Mucosa of gallbladder (tissue), 1 donor: ENCODE results near the gene HNF1B. TPM values are rescaled to one million over a fixed set of nuclear protein-coding genes. Genes with fewer than 3 reads are reported as not detected.
"Not testable (repeated sequence)": the region's sequence is repeated elsewhere in the genome, so short reads cannot be mapped to it uniquely, and the experiment has no call there.

Experiments used
- DNase-seq: peaks from one replicate; pipeline ENCODE4 v3.0.0-alpha.2; 2020; ENCODE audit warnings: low spot score
- total RNA-seq: library from RNA; stranded (reverse); gene quantifications from one replicate; pipeline ENCODE4 v1.2.1, GENCODE V29; 2021
- donor health status: DM: no; HTN: no; CAD: no.

The HNF1B gene, protein sequence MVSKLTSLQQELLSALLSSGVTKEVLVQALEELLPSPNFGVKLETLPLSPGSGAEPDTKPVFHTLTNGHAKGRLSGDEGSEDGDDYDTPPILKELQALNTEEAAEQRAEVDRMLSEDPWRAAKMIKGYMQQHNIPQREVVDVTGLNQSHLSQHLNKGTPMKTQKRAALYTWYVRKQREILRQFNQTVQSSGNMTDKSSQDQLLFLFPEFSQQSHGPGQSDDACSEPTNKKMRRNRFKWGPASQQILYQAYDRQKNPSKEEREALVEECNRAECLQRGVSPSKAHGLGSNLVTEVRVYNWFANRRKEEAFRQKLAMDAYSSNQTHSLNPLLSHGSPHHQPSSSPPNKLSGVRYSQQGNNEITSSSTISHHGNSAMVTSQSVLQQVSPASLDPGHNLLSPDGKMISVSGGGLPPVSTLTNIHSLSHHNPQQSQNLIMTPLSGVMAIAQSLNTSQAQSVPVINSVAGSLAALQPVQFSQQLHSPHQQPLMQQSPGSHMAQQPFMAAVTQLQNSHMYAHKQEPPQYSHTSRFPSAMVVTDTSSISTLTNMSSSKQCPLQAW
- 142 TPM for total RNA-seq

DNA sequence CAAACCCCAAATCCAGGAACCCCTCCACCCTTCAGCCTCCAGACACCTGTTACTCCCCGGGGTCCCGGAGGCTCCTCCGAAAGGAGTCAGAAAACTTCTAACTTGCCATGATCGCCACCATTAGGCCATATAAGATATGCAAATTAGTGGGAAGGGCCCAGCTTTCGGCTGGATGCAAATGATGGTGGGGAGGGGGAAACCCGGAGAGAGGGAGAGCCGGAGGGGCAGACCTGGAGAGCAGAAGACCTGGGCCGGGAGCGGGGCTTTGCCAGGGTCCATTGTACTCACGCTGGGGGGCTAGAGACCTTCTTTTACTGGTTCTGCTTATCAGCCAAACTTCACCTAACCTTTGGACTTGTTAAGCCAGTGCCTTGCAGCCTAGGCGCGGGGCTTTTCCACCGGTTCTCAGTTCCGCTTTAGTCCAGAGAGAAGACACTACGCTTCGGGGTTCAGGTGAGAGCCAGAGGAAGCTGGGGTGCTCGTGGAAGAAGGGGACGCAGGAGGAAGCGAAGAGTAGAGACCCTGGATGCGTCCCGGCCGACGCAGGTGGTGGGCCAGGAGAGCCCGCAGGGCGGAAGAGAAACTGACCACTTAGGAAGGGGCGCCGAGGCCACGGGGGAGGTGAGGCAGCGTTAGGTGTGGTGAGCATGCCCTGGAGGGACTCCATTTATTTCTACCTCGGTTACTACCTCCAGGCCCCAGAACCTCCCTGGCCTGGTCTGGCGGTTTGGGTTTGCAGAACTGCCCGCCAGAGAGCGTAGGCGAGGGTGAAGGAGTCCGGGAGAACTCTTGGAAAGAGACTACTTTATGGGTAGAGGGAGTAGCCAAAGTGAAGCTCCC is at the start of gene HNF1B:
Gene HNF1B, minus strand, starts transcription at position 99 of the 840 bp plus-strand sequence. CDS start 175 bp downstream, outside the sequence.
- DNase-seq: peak; percentile 81

DNA sequence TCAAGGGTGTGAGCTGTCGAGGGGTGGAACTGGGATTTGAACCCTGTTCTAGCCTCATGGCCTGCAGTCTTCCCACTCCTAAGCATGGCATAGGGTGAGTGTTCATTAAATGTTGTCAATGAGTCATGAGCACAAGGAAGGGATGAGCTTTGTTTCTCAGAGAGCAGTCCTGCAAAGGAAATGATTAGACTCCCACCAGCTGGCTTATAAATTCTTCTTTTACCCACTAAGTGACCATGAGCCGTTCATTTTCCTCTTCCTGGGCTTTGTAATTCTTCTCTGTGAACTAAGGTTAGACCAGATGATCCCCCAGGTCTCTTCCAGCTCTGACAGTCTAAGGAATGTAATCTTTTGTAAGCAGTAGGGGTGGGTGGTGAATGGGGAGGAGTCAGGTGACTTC is 47.9 kb upstream of the HNF1B start:
- DNase-seq: no peak

DNA sequence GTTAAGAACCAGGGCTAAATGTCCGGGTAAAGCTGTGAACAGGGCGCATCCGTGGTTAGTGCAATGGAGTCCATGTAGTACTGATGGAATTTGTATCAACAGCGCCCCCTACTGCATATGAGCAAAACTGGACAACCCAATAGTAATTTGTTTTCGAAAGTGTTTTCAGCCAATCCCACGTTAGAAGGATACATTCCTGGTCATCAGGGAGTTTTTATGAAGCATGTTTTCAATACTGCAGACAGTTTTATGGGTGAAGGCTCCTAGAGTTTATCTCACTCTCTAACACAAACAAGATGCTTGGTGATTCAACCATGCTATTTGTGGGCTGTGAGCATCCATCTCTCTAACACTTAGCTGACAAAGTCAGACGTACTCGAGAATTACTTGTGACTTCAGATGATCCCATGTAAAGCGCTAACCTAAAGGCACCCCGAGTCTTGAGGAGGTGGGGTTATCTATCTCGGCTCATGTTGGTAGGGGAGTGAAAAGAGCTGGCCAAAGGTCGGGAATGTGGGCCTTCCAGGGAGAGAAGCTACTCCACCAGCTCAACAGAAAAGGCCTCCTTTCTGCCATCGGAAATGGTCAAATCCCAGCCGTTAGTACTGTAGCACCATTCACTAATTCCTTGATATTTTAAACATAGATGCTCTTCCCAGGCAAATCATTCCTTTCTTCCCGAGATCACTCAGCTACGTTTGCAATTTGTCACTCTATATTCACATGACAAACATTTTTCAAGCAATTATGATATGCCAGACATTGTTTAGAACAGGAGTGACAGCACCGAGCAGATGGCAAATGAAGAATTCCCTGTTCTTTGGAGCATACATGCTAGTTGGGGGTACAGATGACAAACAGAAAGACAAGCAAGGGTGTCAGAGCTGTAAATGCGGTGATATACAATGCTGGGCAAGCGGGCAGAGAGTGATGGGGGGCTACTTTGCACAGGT is 46.9 kb upstream of the HNF1B start:
- DNase-seq: peak; percentile 41

DNA sequence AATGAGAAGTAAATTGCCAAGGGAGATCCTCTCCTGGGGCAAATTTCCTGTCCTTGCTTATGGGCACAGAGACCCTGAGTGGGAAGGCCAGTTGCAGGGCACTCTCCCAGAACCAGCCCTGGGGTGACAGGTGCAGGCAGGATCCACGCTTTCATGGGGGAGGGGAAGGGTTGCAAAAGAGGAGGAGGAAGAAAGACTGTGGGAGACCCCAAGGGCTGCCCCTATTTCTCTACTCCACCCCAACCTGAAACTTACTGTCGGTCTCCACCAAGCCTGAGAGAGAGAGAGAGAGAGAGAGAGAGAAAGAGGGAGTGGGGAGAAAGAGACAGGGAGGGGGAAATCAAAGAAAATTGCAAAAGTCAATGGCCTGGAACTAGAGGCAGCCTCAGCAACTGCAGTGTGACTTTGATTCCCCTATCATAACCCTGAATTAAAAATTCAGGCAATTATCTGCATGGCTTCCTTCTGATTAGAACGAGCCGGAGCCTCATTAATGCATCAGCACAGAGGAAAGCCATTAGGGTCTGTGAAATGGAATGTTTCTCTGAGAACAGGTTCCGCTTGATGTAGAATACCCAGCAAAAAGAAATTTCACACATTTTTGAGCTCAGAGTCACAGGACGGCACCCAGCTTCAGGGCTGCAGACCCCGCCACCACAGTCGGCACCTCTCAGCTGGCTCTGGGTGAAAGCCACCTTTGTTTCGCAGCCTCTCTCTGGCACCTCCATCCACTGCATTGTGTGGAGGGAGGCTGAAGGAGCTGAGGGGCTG is 45.1 kb upstream of the HNF1B start:
- no peak for DNase-seq

DNA sequence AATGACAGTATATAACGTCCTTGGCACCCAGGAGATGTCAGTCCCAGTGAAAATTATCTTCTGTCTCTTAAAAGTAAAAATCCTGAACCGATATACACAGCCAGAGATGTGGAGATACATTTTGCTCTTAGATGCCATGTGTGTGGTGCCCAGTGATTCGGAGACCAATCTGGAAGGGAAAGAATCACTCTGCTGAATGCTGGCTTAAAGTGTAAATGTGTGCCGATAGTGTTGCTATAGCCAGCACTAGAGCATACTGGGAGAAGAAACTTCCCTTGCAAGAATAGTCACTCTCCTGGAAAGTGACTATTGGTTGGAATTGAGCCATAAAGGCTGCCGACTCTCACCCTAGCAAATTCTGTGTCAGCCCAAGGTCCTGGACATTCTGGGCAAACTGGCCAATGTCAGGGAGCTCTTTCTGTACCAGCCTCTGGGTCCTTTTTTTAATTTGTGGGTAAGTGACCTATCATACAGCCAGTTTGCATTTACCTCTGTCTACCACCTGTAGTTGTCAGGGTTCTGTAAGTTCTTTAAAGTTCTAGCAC is 44.2 kb upstream of the HNF1B start:
- DNase-seq: no peak

DNA sequence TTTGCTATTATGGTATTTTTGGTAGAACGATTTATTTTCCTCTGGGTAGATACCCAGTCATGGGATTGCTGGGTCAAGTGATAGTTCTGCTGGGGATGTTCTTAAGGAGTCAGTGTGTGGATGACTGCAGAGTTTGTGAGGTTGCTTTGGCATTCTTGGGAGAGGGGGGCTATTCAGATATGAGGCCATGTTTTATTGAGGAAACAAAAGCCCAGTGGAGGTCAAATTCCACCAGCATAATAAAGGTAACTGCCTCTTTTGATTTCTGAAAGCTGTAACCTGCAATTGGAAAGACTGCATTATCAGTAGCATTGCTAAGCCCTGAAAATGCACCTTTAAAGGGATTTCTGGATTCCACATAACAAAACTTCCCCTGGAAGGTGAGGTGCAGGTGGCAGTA is 43.7 kb upstream of the HNF1B start:
- no peak for DNase-seq

DNA sequence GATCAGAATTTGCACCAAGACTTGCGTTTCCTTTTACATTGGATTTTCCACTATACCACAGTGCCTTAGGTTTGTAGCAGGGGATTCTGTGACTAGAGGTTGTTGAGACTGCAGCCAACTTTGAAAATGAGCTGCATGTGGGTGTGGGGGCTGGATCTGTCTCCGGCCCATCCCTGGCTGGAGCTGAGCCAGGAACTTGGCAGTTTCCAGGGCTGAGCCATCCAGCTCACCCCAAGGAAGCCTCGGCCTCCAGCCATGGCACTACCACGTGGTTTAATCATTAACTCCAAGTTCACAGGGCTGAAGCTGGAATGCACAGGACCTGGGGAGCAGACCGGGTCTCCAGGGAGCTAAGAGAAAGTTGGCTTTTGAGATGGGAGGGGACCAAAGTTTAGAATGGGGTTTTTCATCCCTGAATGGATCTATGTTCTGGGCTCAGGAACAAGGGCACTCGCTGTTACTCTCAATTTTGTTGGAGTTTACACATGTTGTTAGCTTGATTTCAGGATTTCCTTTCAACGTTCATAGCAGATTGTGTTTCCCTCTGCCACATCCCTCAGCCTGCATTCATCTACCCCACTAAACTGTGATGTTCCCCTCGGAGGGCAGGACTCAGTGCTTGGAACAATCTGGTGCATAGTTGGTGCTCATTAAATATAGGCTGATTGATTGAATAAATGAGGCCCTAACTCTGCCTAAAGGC is 42.3 kb upstream of the HNF1B start:
- peak; percentile 72 for DNase-seq

DNA sequence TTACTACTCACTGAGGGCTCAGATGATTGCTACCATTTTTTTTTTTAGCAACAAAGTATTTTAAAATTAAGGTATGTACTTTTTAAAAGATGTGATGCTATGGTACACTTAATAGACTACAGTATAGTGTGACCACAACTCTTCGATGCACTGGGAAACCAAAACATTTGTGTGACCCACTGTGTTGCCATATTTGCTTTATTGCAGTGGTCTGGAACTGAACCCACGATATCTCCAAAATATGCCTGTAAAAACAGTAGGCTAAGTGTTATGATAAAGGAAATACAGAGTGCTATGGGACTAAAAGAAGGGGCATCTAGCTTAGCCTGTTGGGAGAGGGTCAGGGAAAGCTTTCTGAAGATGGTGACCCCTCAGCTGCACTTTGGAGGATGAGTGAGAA is 41.6 kb upstream of the HNF1B start:
- DNase-seq: no peak

DNA sequence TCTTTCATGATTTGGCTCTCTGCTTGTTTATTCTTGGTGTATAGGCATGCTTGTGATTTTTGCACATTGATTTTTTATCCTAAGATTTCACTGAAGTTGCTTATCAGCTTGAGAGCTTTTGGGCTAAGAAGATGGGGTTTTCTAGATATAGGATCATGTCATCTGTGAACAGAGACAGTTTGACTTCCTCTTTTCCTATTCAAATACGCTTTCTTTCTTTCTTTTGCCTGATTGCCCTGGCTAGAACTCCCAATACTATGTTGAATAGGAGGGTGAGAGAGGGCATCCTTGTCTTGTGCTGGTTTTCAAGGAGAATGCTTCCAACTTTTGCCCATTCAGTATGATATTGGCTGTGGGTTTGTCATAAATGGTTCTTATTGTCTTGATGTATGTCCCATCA is 37.6 kb upstream of the HNF1B start:
- not testable (repeated sequence) for DNase-seq

DNA sequence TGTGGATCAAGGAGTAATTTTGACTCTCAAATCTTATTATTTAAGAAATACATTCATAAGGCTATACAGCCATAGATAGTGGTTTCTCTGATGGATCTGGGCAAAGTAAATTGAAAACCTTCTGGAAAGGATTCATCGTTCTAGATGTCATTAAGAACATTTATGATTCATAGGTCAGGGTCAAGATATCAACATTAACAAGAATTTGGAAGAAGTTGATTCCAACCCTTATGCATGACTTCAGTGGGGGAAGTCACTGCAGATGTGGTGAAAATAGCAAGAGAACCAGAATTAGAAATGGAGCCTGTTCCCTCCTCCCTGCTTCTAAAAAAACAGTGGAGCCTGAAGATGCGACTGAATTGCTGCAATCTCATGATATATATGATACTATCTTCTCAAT is 36.6 kb upstream of the HNF1B start:
- no peak for DNase-seq

DNA sequence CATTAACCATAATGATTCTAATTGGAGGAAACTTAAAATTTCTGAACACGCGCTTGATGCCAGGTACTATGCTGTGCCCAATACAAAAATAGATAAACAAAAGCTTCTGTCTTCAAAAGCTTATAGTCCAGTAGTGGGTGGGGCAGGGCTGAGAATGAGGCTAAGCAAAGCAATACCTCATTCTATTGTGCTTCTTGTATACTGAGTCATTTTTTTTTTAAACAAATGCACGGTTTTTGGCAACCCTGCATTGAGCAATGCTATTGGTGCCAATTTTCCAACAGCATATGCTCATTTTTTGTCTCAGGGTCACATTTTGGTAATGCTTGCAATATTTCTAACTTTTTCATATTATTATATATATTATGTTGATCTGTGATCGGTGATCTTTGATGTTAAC is 34.7 kb upstream of the HNF1B start:
- DNase-seq: no peak

DNA sequence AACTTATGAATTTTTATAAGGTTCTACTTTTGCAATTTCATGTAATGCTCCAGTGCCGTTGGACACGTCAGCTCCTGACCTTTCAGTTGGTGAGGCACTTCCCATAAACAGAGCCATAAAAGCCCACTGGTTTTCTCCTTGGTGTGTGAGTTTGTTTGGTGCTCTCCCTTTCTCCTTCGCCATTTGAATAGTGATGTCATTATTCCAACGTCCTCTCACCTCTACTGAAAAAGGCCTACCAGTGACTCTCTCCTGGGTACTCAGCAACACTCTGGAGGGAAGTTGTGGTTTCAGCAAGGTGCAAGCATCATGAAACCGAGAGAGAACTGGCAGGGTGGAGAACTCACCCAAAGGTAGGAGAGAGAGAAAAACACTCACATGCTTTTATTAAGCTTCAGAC is 29.6 kb upstream of the HNF1B start:
- DNase-seq: no peak

DNA sequence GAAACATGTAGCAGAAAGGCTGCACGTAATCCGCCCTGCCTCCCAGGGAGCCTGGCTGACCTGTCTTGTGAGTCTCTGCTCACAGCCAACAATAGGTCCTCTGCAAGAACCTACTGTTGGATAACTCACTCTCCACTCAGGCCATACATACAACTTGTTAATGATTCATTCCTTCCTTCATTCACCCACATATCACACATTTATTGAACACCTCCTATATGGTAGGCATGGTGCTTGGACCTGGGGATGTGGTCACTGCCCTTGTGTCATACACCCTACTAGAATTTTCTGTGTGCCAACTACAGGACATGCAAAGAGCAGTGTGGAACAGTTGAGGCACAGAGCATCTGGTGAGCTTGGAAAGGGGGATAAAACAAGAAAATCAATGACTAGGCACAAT is 28.1 kb upstream of the HNF1B start:
- no peak for DNase-seq

DNA sequence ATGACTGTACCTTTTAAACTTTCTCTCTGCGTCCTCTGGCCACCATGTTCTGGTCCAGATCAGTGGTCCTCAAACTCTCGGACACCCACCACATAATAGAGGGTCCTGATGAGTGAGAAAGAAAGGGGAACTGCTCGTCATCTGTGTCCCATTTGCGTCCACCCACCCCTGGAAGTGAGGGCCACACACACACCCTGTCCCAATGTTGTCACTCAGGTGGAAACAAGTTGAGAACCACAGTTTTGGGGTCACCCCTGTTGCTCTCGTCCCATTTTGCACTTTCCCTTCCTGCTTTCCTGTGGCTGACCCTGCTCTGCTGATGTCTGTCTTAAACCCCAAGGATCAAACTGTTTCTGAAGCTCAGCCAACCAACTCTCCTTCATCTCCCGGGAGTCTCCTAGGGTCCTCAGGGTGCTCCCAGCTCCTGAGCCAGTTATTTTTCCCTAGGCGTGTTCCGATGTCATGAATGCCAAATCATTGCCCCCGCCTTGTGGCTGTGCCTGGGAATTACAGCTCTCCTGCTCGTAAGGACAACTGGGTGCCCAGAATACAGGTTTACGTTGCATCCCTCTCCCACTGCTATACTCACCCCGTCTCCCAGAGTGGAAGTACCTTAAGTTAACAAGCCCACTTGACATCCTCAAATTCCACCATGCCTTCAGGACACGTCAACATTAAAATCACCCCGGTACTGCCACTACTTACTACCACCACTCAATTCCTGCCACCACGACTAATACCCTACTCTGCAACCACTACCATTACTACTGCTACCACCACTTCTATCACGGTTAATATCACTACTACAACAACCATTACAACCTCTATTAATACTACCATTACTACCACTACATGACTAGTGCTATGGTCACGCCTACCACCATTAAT is 26.0 kb upstream of the HNF1B start:
- DNase-seq: peak; percentile 73

DNA sequence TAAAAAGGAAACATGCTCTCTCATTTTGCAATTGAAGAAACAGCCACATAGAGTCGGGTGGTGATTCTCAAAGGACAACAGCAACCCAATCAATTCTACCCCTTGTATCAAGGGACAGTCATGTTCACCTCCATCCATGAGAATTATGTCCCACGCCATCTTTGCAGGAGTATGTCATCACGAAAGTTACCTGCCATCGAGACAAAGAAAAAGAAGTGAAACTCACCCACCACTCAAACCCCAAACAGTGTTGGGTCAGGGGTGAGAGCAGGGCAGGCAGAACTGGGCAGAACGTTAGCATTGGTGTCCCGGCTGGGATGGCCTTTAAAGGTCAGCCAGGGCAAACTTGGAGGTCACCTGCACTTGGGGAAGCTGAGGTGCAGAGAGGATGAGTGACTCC is 24.2 kb upstream of the HNF1B start:
- DNase-seq: no peak

DNA sequence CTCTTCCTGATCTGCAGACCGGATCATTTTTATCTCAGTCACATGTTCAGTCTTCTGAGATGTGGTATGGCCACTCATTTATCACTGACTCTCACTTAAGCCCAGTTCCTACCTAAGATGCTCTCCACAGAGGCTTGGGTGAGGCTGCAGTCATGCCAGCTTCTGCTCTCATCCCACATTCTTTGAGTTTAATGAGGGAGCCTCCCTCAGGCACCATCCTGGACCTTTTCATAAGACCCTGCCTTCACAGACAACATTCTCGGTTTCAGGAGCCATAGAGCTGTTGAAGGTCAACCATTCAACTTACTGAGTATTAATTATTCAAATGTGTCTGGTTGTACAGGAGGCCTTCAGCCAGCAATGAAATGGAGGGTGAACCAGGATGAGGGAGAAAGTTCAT is 23.6 kb upstream of the HNF1B start:
- no peak for DNase-seq

DNA sequence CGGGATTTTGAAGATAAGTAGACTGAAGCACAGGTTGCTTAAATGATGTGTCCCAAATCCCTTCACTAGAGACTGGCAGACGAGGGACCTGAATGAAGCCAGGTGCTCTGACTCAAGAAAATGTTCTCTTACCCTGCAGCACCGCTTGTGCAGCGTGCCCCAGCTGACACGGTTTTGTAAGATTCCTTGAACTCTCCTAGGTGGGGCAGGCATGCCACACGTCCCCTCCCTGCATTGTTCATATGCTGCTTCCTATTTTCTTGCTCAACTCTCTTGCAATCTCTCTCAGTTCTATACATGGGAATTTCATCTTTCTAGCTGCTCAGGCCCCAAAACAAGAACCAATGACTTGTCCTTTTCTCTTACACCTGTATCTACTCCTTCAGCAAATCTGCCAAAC is 22.1 kb upstream of the HNF1B start:
- DNase-seq: peak; percentile 51

DNA sequence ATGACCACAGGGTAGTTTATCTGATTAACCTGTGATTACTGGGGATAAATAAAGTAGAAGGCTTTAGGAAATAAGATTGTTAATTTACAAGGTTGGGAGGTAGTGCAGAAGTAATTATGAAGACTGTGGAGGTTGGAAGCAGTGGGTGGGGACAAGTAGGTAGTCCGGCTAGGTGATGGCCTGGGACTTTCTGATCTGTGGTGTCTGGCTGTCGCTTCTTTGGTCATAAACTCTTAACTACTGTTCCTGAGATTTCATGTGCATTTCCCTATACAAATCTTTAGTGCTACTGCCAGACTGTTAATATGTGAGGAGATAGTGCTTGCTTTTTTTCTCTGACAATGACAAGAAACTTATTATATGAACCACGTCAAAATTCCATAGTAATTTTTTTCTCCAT is 19.5 kb upstream of the HNF1B start:
- DNase-seq: no peak

DNA sequence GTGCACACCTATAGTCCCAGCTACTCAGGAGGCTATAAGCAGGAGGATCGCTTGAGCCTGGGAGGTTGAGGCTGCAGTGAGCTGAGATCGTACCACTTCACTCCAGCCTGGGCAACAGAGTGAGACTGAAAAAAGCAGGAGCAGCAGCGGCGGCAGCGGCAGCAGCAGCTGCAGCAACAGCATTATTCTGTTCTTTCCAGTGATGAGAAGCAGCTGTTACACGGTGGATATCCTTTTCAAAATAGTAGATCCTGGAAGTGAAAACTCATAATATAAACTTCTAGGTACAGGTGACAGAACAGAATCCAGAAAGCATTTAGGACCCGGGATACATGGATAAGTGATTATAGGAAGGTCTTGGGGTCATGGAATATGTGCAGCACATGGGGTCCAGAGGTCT is 17.8 kb upstream of the HNF1B start:
- no peak for DNase-seq
